ENCODE results near the gene PRR19.

DNA sequence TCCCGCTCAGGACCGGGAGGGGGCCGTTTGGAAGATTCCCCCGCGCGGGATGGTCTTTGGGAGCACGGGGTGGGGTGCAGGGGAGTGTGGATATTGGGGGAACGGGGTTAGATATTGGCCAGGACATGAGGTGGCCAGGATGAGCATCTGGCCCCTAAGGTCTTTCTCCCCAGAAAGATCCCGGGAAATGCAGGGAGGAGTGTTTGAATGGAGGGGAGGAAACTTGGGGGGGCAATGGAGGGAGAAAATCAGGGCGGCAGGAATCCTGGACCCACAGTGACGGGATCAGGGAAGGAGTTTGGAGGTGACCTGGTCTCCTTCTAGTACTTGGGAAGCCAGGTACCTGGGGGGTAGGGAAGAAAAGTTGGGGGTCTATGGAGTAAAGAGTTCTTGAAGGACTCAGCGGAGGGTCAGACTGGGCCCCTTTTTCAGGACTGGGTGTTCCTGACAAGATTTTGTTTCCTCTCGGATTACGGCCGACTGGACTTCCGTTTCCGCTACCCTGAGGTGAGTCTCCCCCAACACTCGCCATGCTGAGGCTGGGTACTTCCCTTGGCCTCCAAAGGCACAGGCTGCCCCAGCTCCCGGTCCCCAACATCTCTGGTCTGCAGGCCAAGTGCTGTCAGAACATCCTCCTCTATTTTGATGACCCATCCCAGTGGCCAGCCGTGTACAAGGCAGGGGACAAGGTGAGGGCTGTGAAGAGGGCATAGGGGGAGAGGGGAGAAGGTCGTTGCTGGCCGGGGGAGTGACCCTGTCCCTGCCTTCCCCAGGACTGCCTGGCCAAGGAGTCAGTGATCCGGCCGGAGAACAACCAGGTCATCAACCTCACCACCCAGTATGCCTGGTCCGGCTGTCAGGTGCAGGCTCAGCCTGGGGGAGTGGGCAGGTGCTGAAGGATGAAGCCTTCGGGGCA is 12.2 kb downstream of the PRR19 start:
- TF ChIP-seq, protein P1, sequence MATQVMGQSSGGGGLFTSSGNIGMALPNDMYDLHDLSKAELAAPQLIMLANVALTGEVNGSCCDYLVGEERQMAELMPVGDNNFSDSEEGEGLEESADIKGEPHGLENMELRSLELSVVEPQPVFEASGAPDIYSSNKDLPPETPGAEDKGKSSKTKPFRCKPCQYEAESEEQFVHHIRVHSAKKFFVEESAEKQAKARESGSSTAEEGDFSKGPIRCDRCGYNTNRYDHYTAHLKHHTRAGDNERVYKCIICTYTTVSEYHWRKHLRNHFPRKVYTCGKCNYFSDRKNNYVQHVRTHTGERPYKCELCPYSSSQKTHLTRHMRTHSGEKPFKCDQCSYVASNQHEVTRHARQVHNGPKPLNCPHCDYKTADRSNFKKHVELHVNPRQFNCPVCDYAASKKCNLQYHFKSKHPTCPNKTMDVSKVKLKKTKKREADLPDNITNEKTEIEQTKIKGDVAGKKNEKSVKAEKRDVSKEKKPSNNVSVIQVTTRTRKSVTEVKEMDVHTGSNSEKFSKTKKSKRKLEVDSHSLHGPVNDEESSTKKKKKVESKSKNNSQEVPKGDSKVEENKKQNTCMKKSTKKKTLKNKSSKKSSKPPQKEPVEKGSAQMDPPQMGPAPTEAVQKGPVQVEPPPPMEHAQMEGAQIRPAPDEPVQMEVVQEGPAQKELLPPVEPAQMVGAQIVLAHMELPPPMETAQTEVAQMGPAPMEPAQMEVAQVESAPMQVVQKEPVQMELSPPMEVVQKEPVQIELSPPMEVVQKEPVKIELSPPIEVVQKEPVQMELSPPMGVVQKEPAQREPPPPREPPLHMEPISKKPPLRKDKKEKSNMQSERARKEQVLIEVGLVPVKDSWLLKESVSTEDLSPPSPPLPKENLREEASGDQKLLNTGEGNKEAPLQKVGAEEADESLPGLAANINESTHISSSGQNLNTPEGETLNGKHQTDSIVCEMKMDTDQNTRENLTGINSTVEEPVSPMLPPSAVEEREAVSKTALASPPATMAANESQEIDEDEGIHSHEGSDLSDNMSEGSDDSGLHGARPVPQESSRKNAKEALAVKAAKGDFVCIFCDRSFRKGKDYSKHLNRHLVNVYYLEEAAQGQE (IDR thresholded peaks at IDR 0.05; ENCODE audit: insufficient read depth in 1 of 2, low read depth in 2 of 2, low read length in 2 of 2): peak in 1 of 2 experiments; percentile 3; a peak in 1 of 4 replicates
- TF ChIP-seq TAF1 (IDR thresholded peaks at IDR 0.05; ENCODE audit: borderline replicate concordance, insufficient read depth, low read length) (no peak), POLR2AphosphoS5 (IDR thresholded peaks at IDR 0.05; ENCODE audit: low read depth, low read length) (no peak)
